ENCODE results near the gene ARMCX6. TPM values are rescaled to one million over a fixed set of nuclear protein-coding genes. Genes with fewer than 3 reads are reported as not detected.
"Not testable (repeated sequence)": the region's sequence is repeated elsewhere in the genome, so short reads cannot be mapped to it uniquely, and the experiment has no call there.

The ARMCX6 gene
- total RNA-seq, 1 experiment from 2014 or later = 27.4 TPM

- no peaks in the 10 kb centered on the region for H3K27me3 Mint-ChIP-seq (ENCODE audit: insufficient read depth, unreplicated experiment)
- no peaks in the 10 kb centered on the region for H3K4me1 Mint-ChIP-seq (ENCODE audit: low read depth, unreplicated experiment)
- no peak for TF ChIP-seq CTCF (IDR thresholded peaks at IDR 0.05; ENCODE audit: insufficient read depth in 1 of 2, low read depth in 1 of 2, low read length in 1 of 2, severe bottlenecking in 1 of 2, unreplicated experiment in 1 of 2)
- Histone ChIP-seq H3K36me3 (ENCODE audit: control insufficient read depth, insufficient read depth, low read length) (no peaks in the 10 kb centered on the region), H3K9me3 (no peaks in the 10 kb centered on the region), H3K4me3 (ENCODE audit: low read depth, low read length) (no peak overlapping the region), H3K4me1 (no peaks in the 10 kb centered on the region), H3K27me3 (replicated peaks; ENCODE audit: control insufficient read depth, insufficient read depth, low read length) (no peaks in the 10 kb centered on the region)
- H3K4me3 Mint-ChIP-seq (ENCODE audit: unreplicated experiment) = no peak overlapping the region
- H3K27ac Mint-ChIP-seq (ENCODE audit: unreplicated experiment) = no peak overlapping the region
- H3K9me3 Mint-ChIP-seq (ENCODE audit: unreplicated experiment) = no peaks in the 10 kb centered on the region
- H3K36me3 Mint-ChIP-seq (ENCODE audit: insufficient read depth, unreplicated experiment) = no peaks in the 10 kb centered on the region
- intact Hi-C loops (cut with micrococcal nuclease; ENCODE audit: unreplicated experiment) = no loop called here
- no TSS peak for BruUV-seq (replicated peaks)
- POLR2A ChIA-PET = no interaction called here
- CTCF ChIA-PET = no interaction called here
- no peak for DNase-seq
Measured at GRCh38 chrX:101655534-101655933, 37.7 kb upstream of the ARMCX6 start.

- DNase-seq; intact Hi-C loops (cut with micrococcal nuclease; ENCODE audit: unreplicated experiment); H3K4me3 ChIP-seq (ENCODE audit: low read depth, low read length); H3K27me3 Mint-ChIP-seq (ENCODE audit: insufficient read depth, unreplicated experiment); H3K4me1 ChIP-seq; CTCF ChIA-PET; H3K9me3 ChIP-seq; H3K36me3 Mint-ChIP-seq (ENCODE audit: insufficient read depth, unreplicated experiment); H3K4me1 Mint-ChIP-seq (ENCODE audit: low read depth, unreplicated experiment); H3K36me3 ChIP-seq (ENCODE audit: control insufficient read depth, insufficient read depth, low read length); H3K4me3 Mint-ChIP-seq (ENCODE audit: unreplicated experiment); POLR2A ChIA-PET; H3K27me3 ChIP-seq (replicated peaks; ENCODE audit: control insufficient read depth, insufficient read depth, low read length); H3K9me3 Mint-ChIP-seq (ENCODE audit: unreplicated experiment); BruUV-seq (replicated peaks); H3K27ac Mint-ChIP-seq (ENCODE audit: unreplicated experiment): not testable (repeated sequence)
Measured at GRCh38 chrX:101647716-101648115, 29.9 kb upstream of the ARMCX6 start.

- Histone ChIP-seq H3K9me3 (no peaks in the 10 kb centered on the region), H3K4me1 (no peaks in the 10 kb centered on the region), H3K27me3 (replicated peaks; ENCODE audit: control insufficient read depth, insufficient read depth, low read length) (no peaks in the 10 kb centered on the region), H3K36me3 (ENCODE audit: control insufficient read depth, insufficient read depth, low read length) (no peaks in the 10 kb centered on the region), H3K4me3 (ENCODE audit: low read depth, low read length) (no peak overlapping the region)
- H3K4me3 Mint-ChIP-seq (ENCODE audit: unreplicated experiment) = no peak overlapping the region
- no peak overlapping the region for H3K27ac Mint-ChIP-seq (ENCODE audit: unreplicated experiment)
- no peaks in the 10 kb centered on the region for H3K27me3 Mint-ChIP-seq (ENCODE audit: insufficient read depth, unreplicated experiment)
- BruUV-seq (replicated peaks) = no TSS peak
- H3K9me3 Mint-ChIP-seq (ENCODE audit: unreplicated experiment) = no peaks in the 10 kb centered on the region
- intact Hi-C loops (cut with micrococcal nuclease; ENCODE audit: unreplicated experiment) = no loop called here
- H3K4me1 Mint-ChIP-seq (ENCODE audit: low read depth, unreplicated experiment) = no peaks in the 10 kb centered on the region
- POLR2A ChIA-PET = no interaction called here
- no peak for DNase-seq
- no peak for TF ChIP-seq CTCF (IDR thresholded peaks at IDR 0.05; ENCODE audit: insufficient read depth in 1 of 2, low read depth in 1 of 2, low read length in 1 of 2, severe bottlenecking in 1 of 2, unreplicated experiment in 1 of 2)
- CTCF ChIA-PET = no interaction called here
- no peaks in the 10 kb centered on the region for H3K36me3 Mint-ChIP-seq (ENCODE audit: insufficient read depth, unreplicated experiment)
Measured at GRCh38 chrX:101642093-101642492, 24.3 kb upstream of the ARMCX6 start.

- Mint-ChIP-seq H3K4me1 (ENCODE audit: low read depth, unreplicated experiment) (no peaks in the 10 kb centered on the region), H3K9me3 (ENCODE audit: unreplicated experiment) (no peaks in the 10 kb centered on the region), H3K27me3 (ENCODE audit: insufficient read depth, unreplicated experiment) (no peaks in the 10 kb centered on the region), H3K36me3 (ENCODE audit: insufficient read depth, unreplicated experiment) (no peaks in the 10 kb centered on the region), H3K27ac (ENCODE audit: unreplicated experiment) (no peak overlapping the region), H3K4me3 (ENCODE audit: unreplicated experiment) (no peak overlapping the region)
- H3K36me3 ChIP-seq (ENCODE audit: control insufficient read depth, insufficient read depth, low read length) = no peaks in the 10 kb centered on the region
- intact Hi-C loops (cut with micrococcal nuclease; ENCODE audit: unreplicated experiment) = no loop called here
- POLR2A ChIA-PET = no interaction called here
- no peak for TF ChIP-seq CTCF (IDR thresholded peaks at IDR 0.05; ENCODE audit: insufficient read depth in 1 of 2, low read depth in 1 of 2, low read length in 1 of 2, severe bottlenecking in 1 of 2, unreplicated experiment in 1 of 2)
- no peak overlapping the region for H3K4me3 ChIP-seq (ENCODE audit: low read depth, low read length)
- no peaks in the 10 kb centered on the region for H3K4me1 ChIP-seq
- no TSS peak for BruUV-seq (replicated peaks)
- H3K9me3 ChIP-seq = no peaks in the 10 kb centered on the region
- CTCF ChIA-PET = no interaction called here
- no peak for DNase-seq
- H3K27me3 ChIP-seq (replicated peaks; ENCODE audit: control insufficient read depth, insufficient read depth, low read length) = no peaks in the 10 kb centered on the region
Measured at GRCh38 chrX:101639583-101639982, 21.8 kb upstream of the ARMCX6 start.
